Measurements from ENCODE around the gene RANGRF.
"Not testable (repeated sequence)": the region's sequence is repeated elsewhere in the genome, so short reads cannot be mapped to it uniquely, and the experiment has no call there.

The RANGRF gene, protein sequence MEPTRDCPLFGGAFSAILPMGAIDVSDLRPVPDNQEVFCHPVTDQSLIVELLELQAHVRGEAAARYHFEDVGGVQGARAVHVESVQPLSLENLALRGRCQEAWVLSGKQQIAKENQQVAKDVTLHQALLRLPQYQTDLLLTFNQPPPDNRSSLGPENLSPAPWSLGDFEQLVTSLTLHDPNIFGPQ

GRCh38 chr17:8288336-8289102, at the start of gene RANGRF:
Gene RANGRF (plus strand): TSS chr17:8288670. CDS start chr17:8288789, 119 bp downstream.
- TF ChIP-seq, protein P1, sequence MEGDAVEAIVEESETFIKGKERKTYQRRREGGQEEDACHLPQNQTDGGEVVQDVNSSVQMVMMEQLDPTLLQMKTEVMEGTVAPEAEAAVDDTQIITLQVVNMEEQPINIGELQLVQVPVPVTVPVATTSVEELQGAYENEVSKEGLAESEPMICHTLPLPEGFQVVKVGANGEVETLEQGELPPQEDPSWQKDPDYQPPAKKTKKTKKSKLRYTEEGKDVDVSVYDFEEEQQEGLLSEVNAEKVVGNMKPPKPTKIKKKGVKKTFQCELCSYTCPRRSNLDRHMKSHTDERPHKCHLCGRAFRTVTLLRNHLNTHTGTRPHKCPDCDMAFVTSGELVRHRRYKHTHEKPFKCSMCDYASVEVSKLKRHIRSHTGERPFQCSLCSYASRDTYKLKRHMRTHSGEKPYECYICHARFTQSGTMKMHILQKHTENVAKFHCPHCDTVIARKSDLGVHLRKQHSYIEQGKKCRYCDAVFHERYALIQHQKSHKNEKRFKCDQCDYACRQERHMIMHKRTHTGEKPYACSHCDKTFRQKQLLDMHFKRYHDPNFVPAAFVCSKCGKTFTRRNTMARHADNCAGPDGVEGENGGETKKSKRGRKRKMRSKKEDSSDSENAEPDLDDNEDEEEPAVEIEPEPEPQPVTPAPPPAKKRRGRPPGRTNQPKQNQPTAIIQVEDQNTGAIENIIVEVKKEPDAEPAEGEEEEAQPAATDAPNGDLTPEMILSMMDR (IDR thresholded peaks at IDR 0.05; ENCODE audit: insufficient read depth, low read depth, low read length, missing control alignments): no peak
- peak; percentile 80 for DNase-seq (ENCODE audit: low read depth)
- peak within 1 kb of the TSS; percentile 79 for H3K4me3 ChIP-seq (ENCODE audit: low read length)

DNA sequence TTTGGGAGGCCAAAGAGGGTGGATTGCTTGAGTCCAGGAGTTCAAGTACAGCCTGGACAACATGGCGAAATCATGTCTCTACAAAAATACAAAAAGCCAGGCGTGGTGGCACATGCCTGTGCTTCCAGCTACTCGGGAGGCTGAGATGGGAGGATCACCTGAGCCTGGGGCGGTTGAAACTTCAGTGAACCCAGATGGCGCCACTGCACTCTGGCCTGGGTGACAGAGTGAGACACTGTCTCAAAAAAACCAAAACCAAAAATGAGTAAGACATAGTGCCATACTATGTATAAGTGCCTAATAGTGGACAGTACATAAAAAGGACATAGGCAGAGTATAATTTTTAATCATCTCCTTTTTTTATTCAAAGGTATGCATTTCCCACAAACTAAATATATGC, 44.6 kb upstream of the RANGRF start:
- no peak for DNase-seq (ENCODE audit: low read depth)
- TF ChIP-seq, protein P1 (IDR thresholded peaks at IDR 0.05; ENCODE audit: insufficient read depth, low read depth, low read length, missing control alignments): no peak
- H3K4me3 ChIP-seq (ENCODE audit: low read length): no peak overlapping the region

DNA sequence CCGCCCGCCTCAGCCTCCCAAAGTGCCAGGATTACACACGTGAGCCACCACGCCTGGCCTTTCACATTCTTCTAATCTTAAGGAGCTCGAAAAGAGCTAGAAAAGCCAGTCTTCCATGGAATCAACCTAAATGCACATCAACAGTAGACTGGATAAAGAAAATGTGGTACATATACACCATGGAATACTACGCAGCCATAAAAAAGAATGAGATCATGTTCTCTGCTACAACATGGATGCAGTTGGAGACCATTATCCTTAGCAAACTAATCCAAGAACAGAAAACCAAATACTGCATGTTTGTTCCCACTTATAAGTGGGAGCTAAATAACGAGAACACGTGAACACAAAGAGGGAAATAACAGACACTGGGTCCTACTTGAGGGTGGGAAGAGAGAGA, 43.7 kb upstream of the RANGRF start:
- TF ChIP-seq, protein P1 (IDR thresholded peaks at IDR 0.05; ENCODE audit: insufficient read depth, low read depth, low read length, missing control alignments): no peak
- H3K4me3 ChIP-seq (ENCODE audit: low read length): no peak overlapping the region
- DNase-seq (ENCODE audit: low read depth): no peak

- TF ChIP-seq, protein P1 (IDR thresholded peaks at IDR 0.05; ENCODE audit: insufficient read depth, low read depth, low read length, missing control alignments): no peak
- peak; percentile 97 for DNase-seq (ENCODE audit: low read depth)
- H3K4me3 ChIP-seq (ENCODE audit: low read length): peak within 1 kb of the TSS; percentile 97
These were observed 39.5 kb upstream of the RANGRF start, which contains the start of gene PFAS for GRCh38 chr17:8248751-8249607. Gene PFAS (plus strand): TSS chr17:8249289. CDS start chr17:8253938, 4,649 bp downstream.

DNA sequence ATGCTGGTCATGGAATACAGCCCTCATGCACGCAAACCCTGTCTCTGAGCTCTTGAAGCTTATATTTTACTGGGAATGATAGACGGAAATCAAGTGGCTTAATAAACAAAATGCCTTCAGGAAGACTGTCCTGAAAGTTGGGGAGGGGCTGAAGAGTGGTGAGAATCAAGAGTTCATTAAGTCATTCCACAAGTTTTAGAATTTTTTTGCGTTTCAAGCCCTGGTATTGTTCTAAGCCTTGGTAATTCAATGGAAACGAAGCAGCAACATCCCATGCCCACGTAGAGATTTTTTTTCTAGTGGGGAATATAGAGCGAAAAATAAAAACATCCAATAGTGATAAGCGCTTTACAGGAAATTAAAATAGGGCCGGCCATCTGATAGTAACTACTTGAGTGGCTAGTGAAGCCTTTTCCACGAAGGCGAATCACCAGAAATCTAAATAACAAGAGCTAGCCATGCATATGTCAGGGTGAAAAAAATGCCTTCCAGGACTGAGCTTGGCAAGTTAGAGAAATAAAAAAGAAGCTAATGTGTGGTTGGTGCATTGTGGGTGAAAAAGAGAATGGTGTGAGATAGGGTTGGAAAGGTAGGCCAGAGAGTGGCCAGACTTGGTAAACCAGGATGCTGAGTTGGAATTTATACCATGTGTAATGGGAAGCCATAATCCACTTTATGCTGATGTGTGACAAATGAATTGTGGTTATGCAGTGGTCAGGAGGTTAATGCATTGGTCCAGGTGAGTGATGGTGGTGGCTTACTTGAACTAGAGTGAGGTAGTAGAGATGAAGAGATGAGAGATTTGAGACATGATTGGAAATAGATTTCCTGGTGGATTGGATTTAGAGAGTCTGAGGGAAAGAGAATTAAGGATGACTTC, 38.6 kb upstream of the RANGRF start:
- no peak for DNase-seq (ENCODE audit: low read depth)
- H3K4me3 ChIP-seq (ENCODE audit: low read length): peak overlapping the region; percentile 97
- TF ChIP-seq, protein P1 (IDR thresholded peaks at IDR 0.05; ENCODE audit: insufficient read depth, low read depth, low read length, missing control alignments): no peak

- H3K4me3 ChIP-seq (ENCODE audit: low read length): not testable (repeated sequence)
- DNase-seq (ENCODE audit: low read depth): peak; percentile 33
These were observed 37.1 kb upstream of the RANGRF start for GRCh38 chr17:8251411-8251810.
